ENCODE results near the gene AP1M1. TPM values are rescaled to one million over a fixed set of nuclear protein-coding genes. Genes with fewer than 3 reads are reported as not detected.

AP1M1 gene
- total RNA-seq, 1 experiment from 2014 or later: 98.0 TPM

GRCh38 chr19:16228637-16229321, 31.1 kb downstream of the AP1M1 start:
- H3K4me3 ChIP-seq (ENCODE audit: low read depth, low read length): no peak overlapping the region
- Mint-ChIP-seq H3K4me3 (ENCODE audit: unreplicated experiment) (no peak overlapping the region), H3K9me3 (ENCODE audit: unreplicated experiment) (no peaks in the 10 kb centered on the region), H3K4me1 (ENCODE audit: low read depth, unreplicated experiment) (no peaks in the 10 kb centered on the region), H3K27me3 (ENCODE audit: insufficient read depth, unreplicated experiment) (no peaks in the 10 kb centered on the region), H3K27ac (ENCODE audit: unreplicated experiment) (no peak overlapping the region), H3K36me3 (ENCODE audit: insufficient read depth, unreplicated experiment) (peaks cover 38% of the 10 kb centered on the region)
- no peak for DNase-seq
- TF ChIP-seq CTCF (IDR thresholded peaks at IDR 0.05; ENCODE audit: insufficient read depth in 1 of 2, low read depth in 1 of 2, low read length in 1 of 2, severe bottlenecking in 1 of 2, unreplicated experiment in 1 of 2): no peak
- ChIA-PET CTCF (no interaction called here), POLR2A (no interaction called here)
- BruUV-seq (replicated peaks): no TSS peak
- H3K4me1 ChIP-seq: no peaks in the 10 kb centered on the region
- H3K36me3 ChIP-seq (ENCODE audit: control insufficient read depth, insufficient read depth, low read length): peaks cover 6% of the 10 kb centered on the region
- no peaks in the 10 kb centered on the region for H3K27me3 ChIP-seq (replicated peaks; ENCODE audit: control insufficient read depth, insufficient read depth, low read length)
- H3K9me3 ChIP-seq: no peaks in the 10 kb centered on the region
- intact Hi-C loops (cut with micrococcal nuclease; ENCODE audit: unreplicated experiment): no loop called here

- intact Hi-C loops (cut with micrococcal nuclease; ENCODE audit: unreplicated experiment): no loop called here
- TF ChIP-seq CTCF (IDR thresholded peaks at IDR 0.05; ENCODE audit: insufficient read depth in 1 of 2, low read depth in 1 of 2, low read length in 1 of 2, severe bottlenecking in 1 of 2, unreplicated experiment in 1 of 2): no peak
- Histone ChIP-seq H3K4me3 (ENCODE audit: low read depth, low read length) (no peak overlapping the region), H3K4me1 (no peaks in the 10 kb centered on the region), H3K36me3 (ENCODE audit: control insufficient read depth, insufficient read depth, low read length) (peaks cover 6% of the 10 kb centered on the region), H3K27me3 (replicated peaks; ENCODE audit: control insufficient read depth, insufficient read depth, low read length) (no peaks in the 10 kb centered on the region), H3K9me3 (no peaks in the 10 kb centered on the region)
- H3K27ac Mint-ChIP-seq (ENCODE audit: unreplicated experiment): no peak overlapping the region
- H3K27me3 Mint-ChIP-seq (ENCODE audit: insufficient read depth, unreplicated experiment): no peaks in the 10 kb centered on the region
- H3K4me1 Mint-ChIP-seq (ENCODE audit: low read depth, unreplicated experiment): no peaks in the 10 kb centered on the region
- BruUV-seq (replicated peaks): no TSS peak
- H3K36me3 Mint-ChIP-seq (ENCODE audit: insufficient read depth, unreplicated experiment): peaks cover 43% of the 10 kb centered on the region
- no peak overlapping the region for H3K4me3 Mint-ChIP-seq (ENCODE audit: unreplicated experiment)
- DNase-seq: no peak
- H3K9me3 Mint-ChIP-seq (ENCODE audit: unreplicated experiment): no peaks in the 10 kb centered on the region
- ChIA-PET CTCF (no interaction called here), POLR2A (no interaction called here)
Observed at GRCh38 chr19:16229322-16229641, 31.6 kb downstream of the AP1M1 start.

- Mint-ChIP-seq H3K36me3 (ENCODE audit: insufficient read depth, unreplicated experiment) (peaks cover 46% of the 10 kb centered on the region), H3K4me1 (ENCODE audit: low read depth, unreplicated experiment) (no peaks in the 10 kb centered on the region), H3K9me3 (ENCODE audit: unreplicated experiment) (no peaks in the 10 kb centered on the region), H3K4me3 (ENCODE audit: unreplicated experiment) (no peak overlapping the region), H3K27me3 (ENCODE audit: insufficient read depth, unreplicated experiment) (no peaks in the 10 kb centered on the region), H3K27ac (ENCODE audit: unreplicated experiment) (no peak overlapping the region)
- ChIA-PET CTCF (no interaction called here), POLR2A (no interaction called here)
- intact Hi-C loops (cut with micrococcal nuclease; ENCODE audit: unreplicated experiment): no loop called here
- no peak for DNase-seq
- no peak overlapping the region for H3K4me3 ChIP-seq (ENCODE audit: low read depth, low read length)
- H3K4me1 ChIP-seq: no peaks in the 10 kb centered on the region
- H3K9me3 ChIP-seq: no peaks in the 10 kb centered on the region
- peaks cover 7% of the 10 kb centered on the region for H3K36me3 ChIP-seq (ENCODE audit: control insufficient read depth, insufficient read depth, low read length)
- TF ChIP-seq CTCF (IDR thresholded peaks at IDR 0.05; ENCODE audit: insufficient read depth in 1 of 2, low read depth in 1 of 2, low read length in 1 of 2, severe bottlenecking in 1 of 2, unreplicated experiment in 1 of 2): no peak
- BruUV-seq (replicated peaks): no TSS peak
- no peaks in the 10 kb centered on the region for H3K27me3 ChIP-seq (replicated peaks; ENCODE audit: control insufficient read depth, insufficient read depth, low read length)
Observed at GRCh38 chr19:16232127-16232526, 34.4 kb downstream of the AP1M1 start.
